SK-N-SH (cell line): ENCODE data around the gene SCNN1G.
A peak's percentile ranks its signal among the peaks of the same experiment; 100 is the strongest.

Experiments used
- EZH2phosphoT487 ChIP-seq: fragments of 200-600 bp; sonication (generic); IDR thresholded peaks from 2 replicates; pipeline ENCODE4 v1.6.1; 2017; ENCODE audit warnings: low read depth, mixed run types, mild to moderate bottlenecking, antibody characterized with exemption, moderate library complexity, borderline replicate concordance
- FOSL2 ChIP-seq: IDR thresholded peaks from 2 replicates; pipeline ENCODE4 v1.4.0; 2012; ENCODE audit warnings: low read depth, mild to moderate bottlenecking, moderate library complexity, borderline replicate concordance
- FOXJ3 ChIP-seq: sonication (generic); formaldehyde crosslinking; IDR thresholded peaks from 2 replicates; pipeline ENCODE4 v1.5.1; 2020; ENCODE audit warnings: mild to moderate bottlenecking, missing genetic modification reagents
- MXI1 ChIP-seq: IDR thresholded peaks from 2 replicates; pipeline ENCODE4 v1.6.1; 2012; ENCODE audit warnings: mild to moderate bottlenecking, low read depth, low read length, improper control_type of control experiment
- NFIC ChIP-seq: IDR thresholded peaks from 2 replicates; pipeline ENCODE4 v1.4.0; 2012; ENCODE audit warnings: borderline replicate concordance
- RAD21 ChIP-seq: IDR thresholded peaks from 2 replicates; pipeline ENCODE4 v1.6.1; 2012; ENCODE audit warnings: mild to moderate bottlenecking, low read length
- RFX5 ChIP-seq: IDR thresholded peaks from 2 replicates; pipeline ENCODE4 v1.6.1; 2012; ENCODE audit warnings: mild to moderate bottlenecking, improper control_type of control experiment, low read length
- SIN3A ChIP-seq: IDR thresholded peaks from 2 replicates; pipeline ENCODE4 v1.6.1; 2012; ENCODE audit warnings: low read depth, mild to moderate bottlenecking, low read length, moderate library complexity, borderline replicate concordance
- TAF1 ChIP-seq: IDR thresholded peaks from 2 replicates; pipeline ENCODE4 v1.6.1; 2012; ENCODE audit warnings: low read depth, mild to moderate bottlenecking, low read length, moderate library complexity, borderline replicate concordance
- TF ChIP-seq, protein P1 (sequence below): fragments of 200-600 bp; sonication (generic); IDR thresholded peaks from 2 replicates; pipeline ENCODE4 v1.6.1; 2017; ENCODE audit warnings: antibody characterized with exemption, mild to moderate bottlenecking, moderate library complexity
- TF ChIP-seq, protein P2 (sequence below): fragments of 150-350 bp; IDR thresholded peaks from 2 replicates; pipeline ENCODE4 v1.6.1; 2017; ENCODE audit warnings: antibody characterized with exemption, low read length, low read depth, borderline replicate concordance
- TF ChIP-seq, protein P3 (sequence below): IDR thresholded peaks from 2 replicates; pipeline ENCODE4 v1.6.1; 2012; ENCODE audit warnings: mild to moderate bottlenecking, low read depth, low read length, moderate library complexity

- TF ChIP-seq, protein P1, sequence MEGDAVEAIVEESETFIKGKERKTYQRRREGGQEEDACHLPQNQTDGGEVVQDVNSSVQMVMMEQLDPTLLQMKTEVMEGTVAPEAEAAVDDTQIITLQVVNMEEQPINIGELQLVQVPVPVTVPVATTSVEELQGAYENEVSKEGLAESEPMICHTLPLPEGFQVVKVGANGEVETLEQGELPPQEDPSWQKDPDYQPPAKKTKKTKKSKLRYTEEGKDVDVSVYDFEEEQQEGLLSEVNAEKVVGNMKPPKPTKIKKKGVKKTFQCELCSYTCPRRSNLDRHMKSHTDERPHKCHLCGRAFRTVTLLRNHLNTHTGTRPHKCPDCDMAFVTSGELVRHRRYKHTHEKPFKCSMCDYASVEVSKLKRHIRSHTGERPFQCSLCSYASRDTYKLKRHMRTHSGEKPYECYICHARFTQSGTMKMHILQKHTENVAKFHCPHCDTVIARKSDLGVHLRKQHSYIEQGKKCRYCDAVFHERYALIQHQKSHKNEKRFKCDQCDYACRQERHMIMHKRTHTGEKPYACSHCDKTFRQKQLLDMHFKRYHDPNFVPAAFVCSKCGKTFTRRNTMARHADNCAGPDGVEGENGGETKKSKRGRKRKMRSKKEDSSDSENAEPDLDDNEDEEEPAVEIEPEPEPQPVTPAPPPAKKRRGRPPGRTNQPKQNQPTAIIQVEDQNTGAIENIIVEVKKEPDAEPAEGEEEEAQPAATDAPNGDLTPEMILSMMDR = peak; percentile 36; the same call in 1 of the 2 replicates
- no peak for TF ChIP-seq RFX5
- no peak for TF ChIP-seq FOXJ3 (CRISPR knock-in tag)
- TF ChIP-seq, protein P2, sequence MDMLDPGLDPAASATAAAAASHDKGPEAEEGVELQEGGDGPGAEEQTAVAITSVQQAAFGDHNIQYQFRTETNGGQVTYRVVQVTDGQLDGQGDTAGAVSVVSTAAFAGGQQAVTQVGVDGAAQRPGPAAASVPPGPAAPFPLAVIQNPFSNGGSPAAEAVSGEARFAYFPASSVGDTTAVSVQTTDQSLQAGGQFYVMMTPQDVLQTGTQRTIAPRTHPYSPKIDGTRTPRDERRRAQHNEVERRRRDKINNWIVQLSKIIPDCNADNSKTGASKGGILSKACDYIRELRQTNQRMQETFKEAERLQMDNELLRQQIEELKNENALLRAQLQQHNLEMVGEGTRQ = no peak
- TF ChIP-seq NFIC = no peak
- no peak for TF ChIP-seq TAF1
- TF ChIP-seq EZH2phosphoT487 = no peak
- no peak for TF ChIP-seq FOSL2
- no peak for TF ChIP-seq SIN3A
- TF ChIP-seq, protein P3, sequence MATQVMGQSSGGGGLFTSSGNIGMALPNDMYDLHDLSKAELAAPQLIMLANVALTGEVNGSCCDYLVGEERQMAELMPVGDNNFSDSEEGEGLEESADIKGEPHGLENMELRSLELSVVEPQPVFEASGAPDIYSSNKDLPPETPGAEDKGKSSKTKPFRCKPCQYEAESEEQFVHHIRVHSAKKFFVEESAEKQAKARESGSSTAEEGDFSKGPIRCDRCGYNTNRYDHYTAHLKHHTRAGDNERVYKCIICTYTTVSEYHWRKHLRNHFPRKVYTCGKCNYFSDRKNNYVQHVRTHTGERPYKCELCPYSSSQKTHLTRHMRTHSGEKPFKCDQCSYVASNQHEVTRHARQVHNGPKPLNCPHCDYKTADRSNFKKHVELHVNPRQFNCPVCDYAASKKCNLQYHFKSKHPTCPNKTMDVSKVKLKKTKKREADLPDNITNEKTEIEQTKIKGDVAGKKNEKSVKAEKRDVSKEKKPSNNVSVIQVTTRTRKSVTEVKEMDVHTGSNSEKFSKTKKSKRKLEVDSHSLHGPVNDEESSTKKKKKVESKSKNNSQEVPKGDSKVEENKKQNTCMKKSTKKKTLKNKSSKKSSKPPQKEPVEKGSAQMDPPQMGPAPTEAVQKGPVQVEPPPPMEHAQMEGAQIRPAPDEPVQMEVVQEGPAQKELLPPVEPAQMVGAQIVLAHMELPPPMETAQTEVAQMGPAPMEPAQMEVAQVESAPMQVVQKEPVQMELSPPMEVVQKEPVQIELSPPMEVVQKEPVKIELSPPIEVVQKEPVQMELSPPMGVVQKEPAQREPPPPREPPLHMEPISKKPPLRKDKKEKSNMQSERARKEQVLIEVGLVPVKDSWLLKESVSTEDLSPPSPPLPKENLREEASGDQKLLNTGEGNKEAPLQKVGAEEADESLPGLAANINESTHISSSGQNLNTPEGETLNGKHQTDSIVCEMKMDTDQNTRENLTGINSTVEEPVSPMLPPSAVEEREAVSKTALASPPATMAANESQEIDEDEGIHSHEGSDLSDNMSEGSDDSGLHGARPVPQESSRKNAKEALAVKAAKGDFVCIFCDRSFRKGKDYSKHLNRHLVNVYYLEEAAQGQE = no peak
- peak; percentile 23; the same call in 1 of the 2 replicates for TF ChIP-seq RAD21
- TF ChIP-seq MXI1 = no peak
These were observed 27.0 kb upstream of the SCNN1G start for GRCh38 chr16:23155445-23156049.
